HG03520 (cell line): ENCODE measurements around the gene RUNX2.
"Not testable (repeated sequence)": the region's sequence is repeated elsewhere in the genome, so short reads cannot be mapped to it uniquely, and the experiment has no call there.

Experiments used
- ATAC-seq: cut with Tn5 transposase; IDR thresholded peaks from one replicate; pipeline ENCODE4 v1.9.1; 2021; ENCODE audit warnings: mild to moderate bottlenecking, moderate library complexity; ENCODE audit not compliant: unreplicated experiment

RUNX2 gene

GRCh38 chr6:45450132-45450531, 122.0 kb downstream of the RUNX2 start:
- no peak for ATAC-seq

GRCh38 chr6:45450831-45451230, 122.7 kb downstream of the RUNX2 start:
- ATAC-seq: no peak

GRCh38 chr6:45454008-45454911, 126.1 kb downstream of the RUNX2 start:
- ATAC-seq: no peak

- ATAC-seq: no peak
Measured at GRCh38 chr6:45455408-45455807, 127.3 kb downstream of the RUNX2 start.

- no peak for ATAC-seq
Measured at GRCh38 chr6:45457141-45457540, 129.0 kb downstream of the RUNX2 start.

- no peak for ATAC-seq
Measured at GRCh38 chr6:45458672-45459071, 130.5 kb downstream of the RUNX2 start.

- no peak for ATAC-seq
Measured at GRCh38 chr6:45460166-45460565, 132.0 kb downstream of the RUNX2 start.

GRCh38 chr6:45461486-45461885, 133.4 kb downstream of the RUNX2 start:
- no peak for ATAC-seq

- ATAC-seq: no peak
Measured at GRCh38 chr6:45462190-45463134, 134.3 kb downstream of the RUNX2 start.

GRCh38 chr6:45464685-45465084, 136.6 kb downstream of the RUNX2 start:
- ATAC-seq: no peak

GRCh38 chr6:45466686-45467085, 138.6 kb downstream of the RUNX2 start:
- no peak for ATAC-seq

GRCh38 chr6:45467417-45467816, 139.3 kb downstream of the RUNX2 start:
- ATAC-seq: not testable (repeated sequence)

GRCh38 chr6:45467853-45468252, 139.7 kb downstream of the RUNX2 start:
- no peak for ATAC-seq

- no peak for ATAC-seq
Measured at GRCh38 chr6:45469663-45470062, 141.5 kb downstream of the RUNX2 start.

GRCh38 chr6:45470131-45470738, 142.1 kb downstream of the RUNX2 start:
- ATAC-seq: no peak

GRCh38 chr6:45472382-45472781, 144.3 kb downstream of the RUNX2 start:
- ATAC-seq: no peak

- ATAC-seq: no peak
Measured at GRCh38 chr6:45473121-45473993, 145.2 kb downstream of the RUNX2 start.

GRCh38 chr6:45474376-45474775, 146.2 kb downstream of the RUNX2 start:
- ATAC-seq: no peak

- no peak for ATAC-seq
Measured at GRCh38 chr6:45476341-45476740, 148.2 kb downstream of the RUNX2 start.

- ATAC-seq: no peak
Measured at GRCh38 chr6:45477278-45477677, 149.1 kb downstream of the RUNX2 start.
